Sigmoid colon (tissue), 4 donors: ENCODE data around the gene MYO7B.

ENCODE experiments used
- CTCF ChIP-seq, 4 experiments: fragments of 450-650 bp in 3 of 4; fragments of 200-600 bp in 1 of 4; IDR thresholded peaks; one replicate each; pipeline ENCODE4 v1.5.1; 2016 to 2019; ENCODE audit warnings: antibody characterized with exemption in 4 of 4, mild to moderate bottlenecking in 3 of 4, moderate library complexity in 2 of 4
- EP300 ChIP-seq, 4 donors: sonication (generic); formaldehyde crosslinking; IDR thresholded peaks; one replicate each; pipeline ENCODE4 v1.6.1; 2017; ENCODE audit warnings: antibody characterized with exemption in 4 of 4
- POLR2AphosphoS5 ChIP-seq, 4 donors: sonication (generic); formaldehyde crosslinking; IDR thresholded peaks; one replicate each; pipeline ENCODE4 v1.6.1; 2017; ENCODE audit warnings: antibody characterized with exemption in 4 of 4

- TF ChIP-seq EP300 (IDR thresholded peaks at IDR 0.05) (no peak), CTCF (IDR thresholded peaks at IDR 0.05) (no peak), POLR2AphosphoS5 (IDR thresholded peaks at IDR 0.05) (no peak)
Measured at GRCh38 chr2:127670957-127671290, 135.4 kb downstream of the MYO7B start.
